NCI-H187 treated with DMSO at 0.1 percent for 48 hours (cell line): Measurements from ENCODE around the gene MACROD2.

ENCODE experiments used
- DNase-seq: peaks from one replicate; lab custom pipeline; 2025; lab: John Stamatoyannopoulos, UW

Gene MACROD2

GRCh38 chr20:15859061-15859460 lies 1863.7 kb downstream of the MACROD2 start:
- DNase-seq: no peak

GRCh38 chr20:15860850-15861249 lies 1865.5 kb downstream of the MACROD2 start:
- no peak for DNase-seq

- no peak for DNase-seq
Observed at GRCh38 chr20:15862178-15862577, 1866.9 kb downstream of the MACROD2 start.

GRCh38 chr20:15863735-15864134 lies 1868.4 kb downstream of the MACROD2 start:
- DNase-seq: no peak

- no peak for DNase-seq
Observed at GRCh38 chr20:15865553-15865952, 1870.2 kb downstream of the MACROD2 start.

GRCh38 chr20:15866916-15867730 lies 1871.8 kb downstream of the MACROD2 start:
- no peak for DNase-seq

GRCh38 chr20:15867899-15868298 lies 1872.6 kb downstream of the MACROD2 start:
- no peak for DNase-seq

- DNase-seq: no peak
Observed at GRCh38 chr20:15875446-15875845, 1880.1 kb downstream of the MACROD2 start.

- no peak for DNase-seq
Observed at GRCh38 chr20:15882553-15882952, 1887.2 kb downstream of the MACROD2 start.

GRCh38 chr20:15886250-15886649 lies 1890.9 kb downstream of the MACROD2 start:
- DNase-seq: no peak

- no peak for DNase-seq
Observed at GRCh38 chr20:15887387-15887786, 1892.1 kb downstream of the MACROD2 start.

GRCh38 chr20:15889061-15889460 lies 1893.7 kb downstream of the MACROD2 start:
- no peak for DNase-seq

- no peak for DNase-seq
Observed at GRCh38 chr20:15889514-15890256, 1894.4 kb downstream of the MACROD2 start.

GRCh38 chr20:15890407-15890982 lies 1895.2 kb downstream of the MACROD2 start:
- DNase-seq: no peak

- no peak for DNase-seq
Observed at GRCh38 chr20:15895126-15895525, 1899.8 kb downstream of the MACROD2 start.

GRCh38 chr20:15895560-15896084 lies 1900.3 kb downstream of the MACROD2 start:
- DNase-seq: no peak

GRCh38 chr20:15899967-15900366 lies 1904.7 kb downstream of the MACROD2 start:
- no peak for DNase-seq

- DNase-seq: no peak
Observed at GRCh38 chr20:15900443-15900842, 1905.1 kb downstream of the MACROD2 start.

- no peak for DNase-seq
Observed at GRCh38 chr20:15902493-15902892, 1907.2 kb downstream of the MACROD2 start.

GRCh38 chr20:15905661-15906060 lies 1910.3 kb downstream of the MACROD2 start:
- no peak for DNase-seq

- DNase-seq: no peak
Observed at GRCh38 chr20:15909995-15910394, 1914.7 kb downstream of the MACROD2 start.

- DNase-seq: no peak
Observed at GRCh38 chr20:15911581-15911980, 1916.3 kb downstream of the MACROD2 start.
